ENCODE results near the gene SNX25.

DNA sequence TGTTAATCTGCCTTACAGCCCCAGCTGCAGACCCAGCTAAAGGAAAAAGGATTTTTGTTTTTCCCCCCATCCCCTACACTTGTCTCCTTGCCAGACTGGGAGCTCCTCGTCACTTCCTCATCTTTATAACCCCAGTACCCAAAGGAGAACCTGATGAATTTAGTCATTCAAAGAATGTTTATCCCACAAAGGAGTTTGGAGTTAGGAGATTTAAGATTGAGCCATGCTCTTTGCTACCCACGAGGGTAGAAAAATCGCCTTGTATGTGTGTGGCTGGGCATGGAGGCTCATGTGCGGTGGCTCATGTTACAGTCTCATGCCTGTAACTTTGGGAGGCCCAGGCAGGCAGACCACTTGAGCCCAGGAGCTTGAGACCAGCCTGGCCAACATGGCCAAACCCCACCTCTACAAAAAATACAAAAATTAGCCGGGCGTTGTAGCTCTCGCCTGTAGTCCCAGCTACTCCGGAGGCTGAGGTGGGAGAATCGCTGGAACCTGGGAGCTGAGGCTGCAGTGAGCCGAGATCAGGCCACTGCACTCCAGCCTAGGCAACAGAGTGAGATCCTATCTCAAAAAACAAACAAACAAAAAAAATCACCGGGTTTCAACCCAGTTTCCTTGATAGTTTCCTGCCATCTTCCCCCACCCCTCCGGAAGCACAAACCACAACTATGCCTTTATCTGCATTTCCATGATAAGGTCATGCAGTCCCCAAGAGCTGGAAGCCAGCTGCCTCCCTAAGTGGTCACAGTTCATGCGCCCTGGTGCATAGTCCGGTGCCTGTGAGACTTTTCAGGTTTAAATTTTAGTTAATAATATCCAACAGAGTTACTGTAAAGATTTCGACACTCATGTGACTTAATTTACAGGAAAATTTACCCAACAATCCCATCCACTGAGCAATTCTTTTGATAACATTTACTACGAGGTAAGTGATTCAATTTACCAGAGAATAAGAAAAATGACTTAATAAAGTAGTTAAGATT lies 7.1 kb upstream of the SNX25 start:
- TF ChIP-seq EP300 (IDR thresholded peaks at IDR 0.05; ENCODE audit: borderline replicate concordance) (no peak), TAF1 (IDR thresholded peaks at IDR 0.05; ENCODE audit: low read depth) (no peak), ZBTB7A (IDR thresholded peaks at IDR 0.05; ENCODE audit: low read depth) (no peak), EGR1 (IDR thresholded peaks at IDR 0.05) (no peak)
- TF ChIP-seq, protein P1, sequence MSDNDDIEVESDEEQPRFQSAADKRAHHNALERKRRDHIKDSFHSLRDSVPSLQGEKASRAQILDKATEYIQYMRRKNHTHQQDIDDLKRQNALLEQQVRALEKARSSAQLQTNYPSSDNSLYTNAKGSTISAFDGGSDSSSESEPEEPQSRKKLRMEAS (IDR thresholded peaks at IDR 0.05): no peak

Measured in Ishikawa (cell line).